AG09319 (cell line): ENCODE results near the gene TWF1.
"Not testable (repeated sequence)": the region's sequence is repeated elsewhere in the genome, so short reads cannot be mapped to it uniquely, and the experiment has no call there.

Source experiments
- DNase-seq: peaks from one replicate; pipeline ENCODE4 v3.0.0-alpha.2; 2010; ENCODE audit warnings: low read depth; ENCODE audit errors: extremely low read depth
- CTCF ChIP-seq: IDR thresholded peaks from 2 replicates; pipeline ENCODE4 v1.5.1; 2011; ENCODE audit warnings: low read depth, mild to moderate bottlenecking, inconsistent platforms, low read length, moderate library complexity

Gene TWF1

GRCh38 chr12:43758247-43758727, 47.8 kb downstream of the TWF1 start:
- no peak for TF ChIP-seq CTCF
- DNase-seq = no peak

- no peak for TF ChIP-seq CTCF
- DNase-seq = no peak
These were observed 52.1 kb downstream of the TWF1 start for GRCh38 chr12:43754015-43754414.

- DNase-seq = not testable (repeated sequence)
These were observed 54.8 kb downstream of the TWF1 start for GRCh38 chr12:43751360-43751759.

- no peak for DNase-seq
- TF ChIP-seq CTCF = no peak
These were observed 55.3 kb downstream of the TWF1 start for GRCh38 chr12:43750814-43751213.

- DNase-seq = no peak
These were observed 57.1 kb downstream of the TWF1 start for GRCh38 chr12:43749016-43749415.

GRCh38 chr12:43744826-43745225, 61.3 kb downstream of the TWF1 start:
- TF ChIP-seq CTCF = no peak
- no peak for DNase-seq

More at GRCh38 chr12:43749016-43749415, 57.1 kb downstream of the TWF1 start:
- TF ChIP-seq CTCF = no peak
